Measurements from ENCODE around the gene LYPD6. TPM values are rescaled to one million over a fixed set of nuclear protein-coding genes. Genes with fewer than 3 reads are reported as not detected.

The LYPD6 gene
- total RNA-seq, 1 donor from 2014 or later: 4.1 TPM

- H3K4me3 Mint-ChIP-seq: no peak overlapping the region
- H3K9me3 Mint-ChIP-seq: no peaks in the 10 kb centered on the region
- no peak overlapping the region for H3K9ac ChIP-seq
- no peaks in the 10 kb centered on the region for H4K20me1 ChIP-seq (ENCODE audit: low read depth)
- H3K27ac ChIP-seq: no peak overlapping the region
- H3K9me3 ChIP-seq (ENCODE audit: low read depth): no peaks in the 10 kb centered on the region
- H3K36me3 ChIP-seq: no peaks in the 10 kb centered on the region
- no peak overlapping the region for H2AFZ ChIP-seq (replicated peaks)
- no peak overlapping the region for H3K4me3 ChIP-seq
- H3K27me3 ChIP-seq: no peaks in the 10 kb centered on the region
- H3F3A ChIP-seq (ENCODE audit: low read depth): no peaks in the 10 kb centered on the region
- peaks cover 8% of the 10 kb centered on the region for H3K4me1 ChIP-seq
- H3K4me2 ChIP-seq: no peak overlapping the region
- no peak for DNase-seq (ENCODE audit: low spot score)
- no peaks in the 10 kb centered on the region for H3K79me2 ChIP-seq (ENCODE audit: low read depth)
- peaks cover 42% of the 10 kb centered on the region for H3K4me1 Mint-ChIP-seq
- H3K27me3 Mint-ChIP-seq (ENCODE audit: insufficient read depth, low read depth): no peaks in the 10 kb centered on the region
- H3K27ac Mint-ChIP-seq: no peak overlapping the region
- TF ChIP-seq EZH2 (IDR thresholded peaks at IDR 0.05) (no peak), CTCF (IDR thresholded peaks at IDR 0.05) (no peak), EZH2phosphoT487 (IDR thresholded peaks at IDR 0.05) (no peak)
- no peaks in the 10 kb centered on the region for H3K36me3 Mint-ChIP-seq
Observed at GRCh38 chr2:149420053-149420963, 89.9 kb downstream of the LYPD6 start.

DNA sequence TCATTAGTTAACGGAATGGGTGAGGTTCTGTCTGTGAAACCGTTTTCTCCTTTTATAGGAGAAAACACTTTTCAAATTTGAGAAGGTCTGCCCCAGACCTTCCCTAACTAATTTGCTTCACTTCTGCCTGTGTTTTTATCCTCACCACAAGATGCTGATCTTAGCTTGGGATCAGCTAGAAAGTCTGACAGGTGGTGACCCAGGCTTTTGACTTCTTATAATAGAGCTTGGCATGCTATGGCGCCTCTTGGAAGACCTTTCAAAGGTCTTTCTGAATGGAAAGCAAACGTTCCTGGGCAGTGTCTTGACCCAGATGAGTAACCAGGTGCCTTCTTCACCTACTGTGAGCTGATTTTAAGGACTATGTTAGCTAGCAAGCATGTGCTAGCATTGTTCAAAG lies 91.4 kb downstream of the LYPD6 start:
- TF ChIP-seq EZH2phosphoT487 (IDR thresholded peaks at IDR 0.05): no peak
- TF ChIP-seq EZH2 (IDR thresholded peaks at IDR 0.05): no peak
- no peak for TF ChIP-seq CTCF (IDR thresholded peaks at IDR 0.05)
- Histone ChIP-seq H3K9me3 (ENCODE audit: low read depth) (no peaks in the 10 kb centered on the region), H3K27me3 (no peaks in the 10 kb centered on the region), H3K27ac (no peak overlapping the region), H2AFZ (replicated peaks) (no peak overlapping the region), H3K79me2 (ENCODE audit: low read depth) (no peaks in the 10 kb centered on the region), H4K20me1 (ENCODE audit: low read depth) (no peaks in the 10 kb centered on the region), H3F3A (ENCODE audit: low read depth) (no peaks in the 10 kb centered on the region), H3K4me2 (no peak overlapping the region), H3K4me1 (peaks cover 8% of the 10 kb centered on the region), H3K9ac (no peak overlapping the region), H3K4me3 (no peak overlapping the region), H3K36me3 (no peaks in the 10 kb centered on the region)
- no peak overlapping the region for H3K27ac Mint-ChIP-seq
- peaks cover 42% of the 10 kb centered on the region for H3K4me1 Mint-ChIP-seq
- H3K4me3 Mint-ChIP-seq: no peak overlapping the region
- no peak for DNase-seq (ENCODE audit: low spot score)
- H3K36me3 Mint-ChIP-seq: peaks cover 3% of the 10 kb centered on the region
- no peaks in the 10 kb centered on the region for H3K27me3 Mint-ChIP-seq (ENCODE audit: insufficient read depth, low read depth)
- H3K9me3 Mint-ChIP-seq: no peaks in the 10 kb centered on the region

GRCh38 chr2:149422337-149422990 lies 92.1 kb downstream of the LYPD6 start:
- Histone ChIP-seq H2AFZ (replicated peaks) (no peak overlapping the region), H3K4me2 (no peak overlapping the region), H3K27ac (no peak overlapping the region), H3F3A (ENCODE audit: low read depth) (no peaks in the 10 kb centered on the region), H3K9ac (no peak overlapping the region), H3K79me2 (ENCODE audit: low read depth) (no peaks in the 10 kb centered on the region), H4K20me1 (ENCODE audit: low read depth) (no peaks in the 10 kb centered on the region), H3K9me3 (ENCODE audit: low read depth) (no peaks in the 10 kb centered on the region), H3K36me3 (no peaks in the 10 kb centered on the region), H3K4me1 (peaks cover 8% of the 10 kb centered on the region), H3K4me3 (no peak overlapping the region), H3K27me3 (no peaks in the 10 kb centered on the region)
- DNase-seq (ENCODE audit: low spot score): no peak
- Mint-ChIP-seq H3K9me3 (no peaks in the 10 kb centered on the region), H3K36me3 (peaks cover 3% of the 10 kb centered on the region), H3K4me1 (peaks cover 42% of the 10 kb centered on the region), H3K27ac (no peak overlapping the region), H3K27me3 (ENCODE audit: insufficient read depth, low read depth) (no peaks in the 10 kb centered on the region), H3K4me3 (no peak overlapping the region)
- TF ChIP-seq EZH2 (IDR thresholded peaks at IDR 0.05) (no peak), CTCF (IDR thresholded peaks at IDR 0.05) (no peak), EZH2phosphoT487 (IDR thresholded peaks at IDR 0.05) (no peak)
